HepG2 (cell line): ENCODE data around the gene PRICKLE2. TPM values are rescaled to one million over a fixed set of nuclear protein-coding genes. Genes with fewer than 3 reads are reported as not detected.

Source experiments
- ATAC-seq: fragments of 200-7000 bp; cut with Tn5 transposase; 3 replicates; pipeline ENCODE4 v1.9.1; 2020; ENCODE audit warnings: mild to moderate bottlenecking, moderate library complexity
- BruUV-seq: library from RNA; stranded (reverse); fragments of 400-500 nt; replicated peaks from 2 replicates; lab custom pipeline; 2021; lab: Mats Ljungman, UMichigan
- CTCF ChIA-PET: fragments of 300-600 bp; formaldehyde crosslinking; extraction: SDS; loops from one replicate; lab custom pipeline; 2021; ENCODE audit warnings: low total read pairs, inconsistent platforms, low intra/inter-chr PET ratio; lab: Yijun Ruan, JAX
- POLR2A ChIA-PET: fragments of 350-600 bp; sonication (Branson Sonifier 250); formaldehyde crosslinking; loops from one replicate; lab custom pipeline; 2020; ENCODE audit warnings: antibody characterized with exemption, inconsistent platforms; lab: Yijun Ruan, JAX
- DNase-seq: peaks from one replicate; pipeline ENCODE4 v3.0.0-alpha.2; 2015; ENCODE audit warnings: low spot score
- FAIRE-seq: peaks from 3 replicates; lab custom pipeline; 2011; peaks lifted over from hg19 to GRCh38; lab: Jason Lieb, UNC
- H2AFZ ChIP-seq: one replicate; pipeline ENCODE4 v1.6.1; 2011; ENCODE audit warnings: low read length, inconsistent platforms
- H3K27ac ChIP-seq: fragments of 300-600 bp; 3 replicates; pipeline ENCODE4 v1.8.0; 2011; ENCODE audit warnings: mixed run types, mild to moderate bottlenecking, mixed read lengths, low read length, inconsistent platforms; ENCODE audit not compliant: insufficient read depth; ENCODE audit errors: extremely low read length
- H3K27me3 ChIP-seq, 2 experiments: fragments of 200-600 bp in 1 of 2; 2 replicates in 1 of 2; 3 replicates in 1 of 2; pipeline versions ENCODE4 v1.6.0 to v1.8.0; 2011; ENCODE audit warnings: low read length in 2 of 2, mild to moderate bottlenecking in 2 of 2, moderate library complexity in 2 of 2, inconsistent platforms in 1 of 2; ENCODE audit not compliant: insufficient read depth in 2 of 2, control insufficient read depth in 1 of 2
- H3K36me3 ChIP-seq, 2 experiments: fragments of 200-600 bp in 1 of 2; replicated peaks in 1 of 2; 2 replicates in 1 of 2; 3 replicates in 1 of 2; pipeline versions ENCODE4 v1.5.1 to v1.8.0; 2011; ENCODE audit warnings: low read length in 2 of 2, inconsistent platforms in 1 of 2; ENCODE audit not compliant: insufficient read depth in 2 of 2, control insufficient read depth in 1 of 2
- H3K4me1 ChIP-seq: 2 replicates; pipeline ENCODE4 v1.5.1; 2012; ENCODE audit warnings: low read length, inconsistent platforms; ENCODE audit not compliant: insufficient read depth
- H3K4me2 ChIP-seq: 2 replicates; pipeline ENCODE4 v1.6.0; 2011; ENCODE audit warnings: low read depth, low read length, inconsistent platforms
- H3K4me3 ChIP-seq, 3 experiments: fragments of 200-600 bp in 1 of 3; sonication (generic), shearing (Covaris generic) in 1 of 3; replicated peaks in 1 of 3; 2 replicates each; pipeline ENCODE4 v1.5.1; 2011 to 2016; ENCODE audit warnings: low read length in 3 of 3, inconsistent platforms in 2 of 3, low read depth in 2 of 3, mild to moderate bottlenecking in 2 of 3, control low read depth in 1 of 3, mixed read lengths in 1 of 3; ENCODE audit not compliant: insufficient read depth in 1 of 3
- H3K79me2 ChIP-seq: one replicate; pipeline ENCODE4 v1.6.1; 2011; ENCODE audit warnings: low read length, inconsistent platforms; ENCODE audit not compliant: insufficient read depth
- H3K9ac ChIP-seq: 2 replicates; pipeline ENCODE4 v1.6.0; 2011; ENCODE audit warnings: mild to moderate bottlenecking, low read depth, low read length, inconsistent platforms; ENCODE audit not compliant: insufficient read depth
- H3K9me3 ChIP-seq: 2 replicates; pipeline ENCODE4 v1.5.1; 2012; ENCODE audit warnings: mild to moderate bottlenecking, low read length
- H4K20me1 ChIP-seq: 2 replicates; pipeline ENCODE4 v1.6.0; 2011; ENCODE audit warnings: inconsistent platforms, mild to moderate bottlenecking, low read length, moderate library complexity; ENCODE audit not compliant: insufficient read depth
- CCDC6 ChIP-seq: sonication (generic); formaldehyde crosslinking; IDR thresholded peaks from 2 replicates; pipeline ENCODE4 v1.8.1; 2022; ENCODE audit warnings: mild to moderate bottlenecking, missing genetic modification reagents, moderate library complexity
- EP300 ChIP-seq, 3 experiments: sonication (generic) in 1 of 3; formaldehyde crosslinking in 1 of 3; IDR thresholded peaks; 2 replicates each; pipeline versions ENCODE4 v1.5.1 to v1.6.1; 2011 to 2020; ENCODE audit warnings: low read depth in 2 of 3, low read length in 2 of 3, borderline replicate concordance in 1 of 3, improper control_type of control experiment in 1 of 3, mild to moderate bottlenecking in 1 of 3, missing genetic modification reagents in 1 of 3, moderate library complexity in 1 of 3
- FOXA3 ChIP-seq: IDR thresholded peaks from 2 replicates; pipeline ENCODE4 v1.6.1; 2016; ENCODE audit warnings: missing genetic modification reagents, missing compliant biosample characterization
- FUBP1 ChIP-seq: sonication (generic); formaldehyde crosslinking; IDR thresholded peaks from 2 replicates; pipeline ENCODE4 v1.5.1; 2020; ENCODE audit warnings: missing genetic modification reagents, mild to moderate bottlenecking, borderline replicate concordance
- GZF1 ChIP-seq: sonication (generic); formaldehyde crosslinking; IDR thresholded peaks from 2 replicates; pipeline ENCODE4 v1.5.1; 2020; ENCODE audit warnings: mild to moderate bottlenecking, missing genetic modification reagents
- HMG20A ChIP-seq: IDR thresholded peaks from 2 replicates; pipeline ENCODE4 v1.6.1; 2016; ENCODE audit warnings: borderline replicate concordance
- HOXA3 ChIP-seq: sonication (generic); formaldehyde crosslinking; IDR thresholded peaks from 2 replicates; pipeline ENCODE4 v1.5.0; 2020; ENCODE audit warnings: missing genetic modification reagents
- PBX2 ChIP-seq: IDR thresholded peaks from 2 replicates; pipeline ENCODE4 v1.6.1; 2016; ENCODE audit warnings: control low read depth
- SIN3A ChIP-seq: IDR thresholded peaks from 2 replicates; pipeline ENCODE4 v1.6.1; 2011; ENCODE audit warnings: low read depth, mild to moderate bottlenecking, control low read depth, low read length, borderline replicate concordance
- SOX5 ChIP-seq: IDR thresholded peaks from 2 replicates; pipeline ENCODE4 v1.6.1; 2016; ENCODE audit warnings: borderline replicate concordance
- SYNCRIP ChIP-seq: fragments of 200-400 bp; formaldehyde crosslinking; IDR thresholded peaks from 2 replicates; pipeline ENCODE4 v1.6.1; 2018; ENCODE audit warnings: mild to moderate bottlenecking, low read depth, low read length; ENCODE audit not compliant: insufficient read depth
- TAF1 ChIP-seq: sonication (generic); formaldehyde crosslinking; IDR thresholded peaks from 2 replicates; pipeline ENCODE4 v1.4.0; 2020; ENCODE audit warnings: missing genetic modification reagents
- TFAP4 ChIP-seq: sonication (generic); IDR thresholded peaks from 2 replicates; pipeline ENCODE4 v1.6.1; 2016; ENCODE audit warnings: low read depth, borderline replicate concordance
- ZKSCAN1 ChIP-seq: fragments of 150-350 bp; IDR thresholded peaks from 2 replicates; pipeline ENCODE4 v1.6.1; 2014; ENCODE audit warnings: low read length
- ZNF274 ChIP-seq: sonication (generic); formaldehyde crosslinking; IDR thresholded peaks from 2 replicates; pipeline ENCODE4 v1.5.1; 2020; ENCODE audit warnings: mild to moderate bottlenecking, missing genetic modification reagents
- ZNF558 ChIP-seq: sonication (generic); formaldehyde crosslinking; IDR thresholded peaks from 2 replicates; pipeline ENCODE4 v1.9.0; 2022; ENCODE audit warnings: mild to moderate bottlenecking, missing genetic modification reagents, borderline replicate concordance
- ZNF576 ChIP-seq: sonication (generic); formaldehyde crosslinking; IDR thresholded peaks from 2 replicates; pipeline ENCODE4 v1.4.0; 2020; ENCODE audit warnings: mild to moderate bottlenecking, missing genetic modification reagents
- ZNF589 ChIP-seq: sonication (generic); formaldehyde crosslinking; conservative IDR thresholded peaks from 2 replicates; pipeline ENCODE4 v1.8.0; 2022; ENCODE audit warnings: mild to moderate bottlenecking, moderate library complexity, missing genetic modification reagents
- ZNF704 ChIP-seq: sonication (generic); formaldehyde crosslinking; IDR thresholded peaks from 2 replicates; pipeline ENCODE4 v1.8.1; 2023; ENCODE audit warnings: mild to moderate bottlenecking, inconsistent platforms, moderate library complexity, missing genetic modification reagents, borderline replicate concordance
- WGBS: methylation state at CpG from one replicate; pipeline ENCODE4 v1.1.6; 2017; ENCODE audit warnings: low lambda C conversion rate; 5-methylcytosine and 5-hydroxymethylcytosine counted together
- in situ Hi-C: cut with HindIII; loops from 2 replicates; pipeline ENCODE4 v1.10.0; 2017; ENCODE audit warnings: low pct_unique_long_range_greater_than_20kb; ENCODE audit not compliant: extremely low pct_ligation_motif_present
- intact Hi-C: fragments of 100-400 bp; cut with micrococcal nuclease; formaldehyde crosslinking; loops from one replicate; pipeline ENCODE4 v1.10.0; 2022; ENCODE audit not compliant: unreplicated experiment
- polyA plus RNA-seq, 8 experiments: library from polyadenylated mRNA; depleted of rRNA in 3 of 8; stranded (reverse) in 7 of 8; unstranded in 1 of 8; fragments of >200 nt; fragmentation: Illumina TruSeq in 4 of 8; extraction: Trizol in 4 of 8; gene quantifications; 2 replicates each; pipeline versions ENCODE4 v1.2.1 to v1.2.3, GENCODE V29; 2011 to 2016; ENCODE audit warnings: low read depth in 4 of 8, missing spikeins in 1 of 8, mixed read lengths in 1 of 8; ENCODE audit not compliant: insufficient read depth in 1 of 8
- total RNA-seq, 5 experiments: library from RNA; depleted of rRNA; stranded (reverse); fragments of >200 nt; fragmentation: Illumina TruSeq; extraction: Trizol; gene quantifications; 2 replicates each; pipeline ENCODE4 v1.2.3, GENCODE V29; 2016; ENCODE audit warnings: low read depth in 1 of 5

The PRICKLE2 gene
- total and polyA plus RNA-seq, 2 of the 13 experiments (the other 11 are each of a cell fraction or from before 2014, with no cell fraction given): 0.01 to 0.07 TPM

- TF ChIP-seq SIN3A (no peak), SYNCRIP (no peak), TAF1 (CRISPR knock-in tag) (no peak), ZNF589 (CRISPR knock-in tag) (no peak), HMG20A (CRISPR knock-in tag) (no peak)
Observed at GRCh38 chr3:64048631-64049061, 176.6 kb downstream of the PRICKLE2 start (continued).

GRCh38 chr3:64047787-64048186, 177.5 kb downstream of the PRICKLE2 start:
- Histone ChIP-seq H3K9me3 (no peaks in the 10 kb centered on the region), H3K79me2 (no peaks in the 10 kb centered on the region), H3K9ac (no peak overlapping the region), H3K27ac (no peak overlapping the region), H3K4me2 (no peak overlapping the region), H3K36me3 (no peaks in the 10 kb centered on the region), H2AFZ (no peak overlapping the region), H3K4me3 (no peak overlapping the region), H4K20me1 (no peaks in the 10 kb centered on the region), H3K4me1 (no peaks in the 10 kb centered on the region), H3K27me3 (0 out of 5 replicates have a peak, but pooled peaks cover 0 to 4% of the 10 kb centered on the region in 2 experiments)
- in situ Hi-C loops (no loop called here), intact Hi-C loops (no loop called here)
- WGBS: 56% methylated on average over 7 of the region's 7 CpGs
- ATAC-seq: no peak
- BruUV-seq: no TSS peak
- CTCF ChIA-PET: no interaction called here
- POLR2A ChIA-PET: no interaction called here
- FAIRE-seq: no peak
- DNase-seq: no peak
- no peak for TF ChIP-seq ZNF274 (CRISPR knock-in tag)
- TF ChIP-seq EP300 (IDR thresholded peaks at IDR 0.05; ENCODE audit: low read depth in 2 of 2, low read length in 2 of 2): no peak
- no peak for TF ChIP-seq EP300 (CRISPR knock-in tag; IDR thresholded peaks at IDR 0.05; ENCODE audit: borderline replicate concordance)
- no peak for TF ChIP-seq ZKSCAN1
- no peak for TF ChIP-seq CCDC6 (CRISPR knock-in tag)
- no peak for TF ChIP-seq GZF1 (CRISPR knock-in tag)
- TF ChIP-seq ZNF558 (CRISPR knock-in tag): no peak
- no peak for TF ChIP-seq FOXA3 (CRISPR knock-in tag)
- TF ChIP-seq ZNF704: no peak
- no peak for TF ChIP-seq SOX5 (CRISPR knock-in tag)
- no peak for TF ChIP-seq PBX2 (CRISPR knock-in tag)
- TF ChIP-seq TFAP4: no peak
- no peak for TF ChIP-seq FUBP1 (CRISPR knock-in tag)
- TF ChIP-seq ZNF576 (CRISPR knock-in tag): no peak
- no peak for TF ChIP-seq HOXA3 (CRISPR knock-in tag)
